Measurements from ENCODE around the gene C5orf46.

Gene C5orf46

GRCh38 chr5:147857302-147858129 is 48.8 kb downstream of the C5orf46 start:
- peak; percentile 68 for DNase-seq (ENCODE audit: low spot score)

DNA sequence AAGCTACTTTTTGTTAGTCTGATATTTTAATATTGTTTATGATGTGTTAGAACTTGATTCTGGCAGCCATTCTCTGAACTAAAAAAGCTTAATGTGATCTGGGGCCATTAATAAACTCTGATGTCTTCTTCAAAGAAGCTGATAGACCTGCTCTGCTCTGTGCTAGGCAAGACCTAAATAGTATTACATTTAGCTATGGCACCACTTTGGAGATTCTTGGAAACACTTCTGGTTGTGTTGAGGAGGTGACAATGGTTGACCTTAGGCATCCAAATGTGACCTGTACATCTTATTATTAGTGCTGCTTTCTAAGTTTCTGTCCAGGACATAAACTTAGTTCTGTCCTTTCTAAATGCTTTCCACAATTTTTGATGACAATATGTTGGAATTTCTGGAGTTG is 49.5 kb downstream of the C5orf46 start:
- DNase-seq (ENCODE audit: low spot score) = no peak

GRCh38 chr5:147855774-147856069 is 50.6 kb downstream of the C5orf46 start:
- DNase-seq (ENCODE audit: low spot score) = no peak

- DNase-seq (ENCODE audit: low spot score) = no peak
These were observed 51.2 kb downstream of the C5orf46 start for GRCh38 chr5:147854894-147855773.

GRCh38 chr5:147854331-147854730 is 52.0 kb downstream of the C5orf46 start:
- DNase-seq (ENCODE audit: low spot score) = no peak

- no peak for DNase-seq (ENCODE audit: low spot score)
These were observed 52.9 kb downstream of the C5orf46 start for GRCh38 chr5:147853372-147853987.

DNA sequence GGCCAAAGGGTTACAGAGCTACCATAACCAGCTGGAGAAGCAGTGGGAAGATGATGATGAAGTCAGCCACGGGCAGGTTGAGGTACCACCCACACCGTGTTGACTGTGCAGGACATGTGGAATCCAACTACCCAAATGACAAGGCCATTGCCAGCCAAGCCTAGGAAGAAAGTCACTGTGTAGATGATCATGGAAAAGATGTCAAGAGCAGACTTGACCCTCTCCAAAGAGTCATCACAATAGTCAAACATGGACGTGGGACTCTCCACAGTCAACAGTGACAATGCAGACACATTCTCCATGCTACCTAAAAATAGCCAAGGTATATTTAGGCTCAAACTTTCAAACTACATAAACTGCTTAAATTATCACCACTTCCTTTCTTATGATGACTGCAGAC is 54.0 kb downstream of the C5orf46 start:
- DNase-seq (ENCODE audit: low spot score) = no peak

- DNase-seq (ENCODE audit: low spot score) = no peak
These were observed 54.8 kb downstream of the C5orf46 start for GRCh38 chr5:147851578-147851977.

DNA sequence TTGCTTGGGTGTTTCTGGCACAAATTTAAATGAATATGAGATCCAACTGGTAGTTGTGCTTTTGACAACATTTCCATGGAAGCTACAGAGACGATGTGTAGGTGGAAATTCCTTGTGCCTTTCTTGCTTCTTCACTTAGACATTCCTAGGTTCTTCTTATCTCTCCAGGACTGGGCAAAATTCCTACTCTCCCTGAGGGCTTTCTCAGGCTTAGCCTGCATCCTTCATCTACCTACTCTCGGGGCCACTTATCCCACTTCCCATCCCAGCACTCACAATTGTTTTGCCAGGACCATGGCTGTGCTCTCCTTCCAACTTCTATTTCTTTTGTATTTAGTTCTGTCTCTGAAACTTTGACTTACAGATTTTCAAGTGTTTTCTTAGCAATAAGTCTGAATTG is 57.1 kb downstream of the C5orf46 start:
- no peak for DNase-seq (ENCODE audit: low spot score)

DNA sequence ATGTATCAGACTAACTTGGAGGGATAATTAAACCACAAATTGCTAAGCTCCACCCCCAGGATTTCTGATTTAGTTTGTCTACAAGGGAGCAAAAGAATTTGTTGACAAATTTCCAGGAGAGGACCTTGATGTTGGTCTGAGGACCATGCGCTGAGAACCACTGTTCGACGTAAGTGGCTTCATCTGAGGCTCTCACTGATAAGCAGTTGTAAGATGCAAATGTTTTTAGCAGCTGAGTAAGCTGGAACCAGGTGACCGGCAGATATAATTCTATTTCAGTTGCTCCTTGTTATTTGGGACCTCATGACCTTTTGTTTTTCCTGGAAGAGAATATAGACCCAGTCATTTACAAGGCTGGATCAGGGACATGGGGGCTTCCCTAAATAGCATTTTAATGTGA is 60.7 kb downstream of the C5orf46 start:
- no peak for DNase-seq (ENCODE audit: low spot score)

DNA sequence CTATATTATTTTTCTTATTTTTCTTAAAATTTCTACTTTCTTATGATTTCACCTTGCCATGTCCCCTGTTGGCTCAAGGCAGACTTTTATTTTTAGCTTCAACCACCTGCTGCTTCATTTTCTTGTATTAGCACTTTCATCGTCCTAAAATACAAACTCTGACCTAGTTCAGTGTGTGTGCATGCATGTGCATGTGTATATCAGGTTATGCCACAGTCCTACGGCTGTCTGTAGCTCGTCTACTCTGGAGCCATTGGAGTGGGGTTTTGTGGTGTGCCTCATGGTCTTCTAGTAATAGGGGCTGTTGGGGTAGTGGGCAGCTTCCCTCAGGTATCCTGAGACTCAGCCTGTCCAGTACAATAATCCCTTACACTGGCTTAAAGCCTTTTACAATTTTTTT is 61.5 kb downstream of the C5orf46 start:
- no peak for DNase-seq (ENCODE audit: low spot score)

DNA sequence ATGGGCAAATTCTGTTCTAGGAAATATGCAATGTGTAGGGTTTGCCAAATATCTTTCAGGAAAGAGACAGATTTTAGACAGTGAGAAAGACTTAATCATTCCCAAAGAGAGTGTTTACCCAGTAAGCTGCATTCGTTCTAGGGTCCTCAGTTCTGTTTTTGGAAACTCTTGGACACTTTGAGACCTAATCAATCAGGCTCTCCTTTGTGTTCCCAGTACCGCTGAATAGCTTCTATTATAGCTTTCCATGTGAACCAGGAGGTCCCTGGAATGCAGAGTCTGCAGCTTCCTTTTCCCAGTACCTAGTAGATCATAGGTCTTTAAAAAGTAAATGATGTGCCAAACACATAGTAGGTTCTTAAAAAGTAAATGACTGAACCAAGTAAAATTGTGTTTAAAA is 63.5 kb downstream of the C5orf46 start:
- no peak for DNase-seq (ENCODE audit: low spot score)
